Stimulated activated CD4-positive, alpha-beta T cell treated with anti-CD3 and anti-CD28 coated beads, Interleukin-12 subunit alpha, Interleukin-12 subunit beta, amount 100 ng/mL, for 48 hours (primary cell): ENCODE results near the gene SEMA4G.

Experiments used
- DNase-seq, 3 donors: peaks; one replicate each; pipeline ENCODE4 v3.0.0-alpha.2; 2020; ENCODE audit warnings: low read depth in 2 of 3, low spot score in 1 of 3

The SEMA4G gene

DNA sequence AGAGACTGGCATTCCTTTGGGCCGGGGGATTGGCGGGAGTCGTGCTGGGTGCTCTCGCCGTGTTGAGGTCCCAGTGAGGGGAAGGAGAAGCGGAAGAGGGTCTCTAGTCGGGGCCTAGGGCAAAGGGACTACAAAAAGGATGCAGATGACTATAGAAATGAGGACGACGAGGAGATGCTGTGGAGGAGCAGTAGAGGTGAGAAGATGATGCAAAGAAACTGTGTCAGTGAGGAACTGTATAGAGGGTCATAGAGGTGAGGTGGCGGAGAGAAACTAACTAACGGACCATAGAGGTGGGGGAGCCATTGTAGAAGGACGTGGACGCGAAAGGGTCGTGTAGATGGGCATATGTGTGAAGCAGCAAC lies 18.4 kb downstream of the SEMA4G start:
- no peak for DNase-seq

DNA sequence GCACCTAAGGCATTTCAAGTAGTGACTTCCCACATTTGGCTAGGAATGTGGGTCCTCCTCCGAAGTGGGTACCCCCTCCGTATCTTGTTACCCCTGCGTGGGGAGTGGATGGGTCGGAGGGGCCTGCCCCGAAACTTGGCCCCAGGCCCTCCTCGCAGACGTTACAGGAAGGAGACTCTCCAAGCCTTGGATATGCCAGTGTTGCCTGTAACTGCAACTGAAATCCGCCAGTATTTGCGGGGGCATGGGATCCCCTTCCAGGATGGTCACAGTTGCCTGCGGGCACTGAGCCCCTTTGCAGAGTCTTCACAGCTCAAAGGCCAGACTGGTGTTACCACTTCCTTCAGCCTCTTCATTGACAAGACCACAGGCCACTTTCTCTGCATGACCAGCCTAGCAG lies 18.9 kb downstream of the SEMA4G start:
- no peak for DNase-seq

DNA sequence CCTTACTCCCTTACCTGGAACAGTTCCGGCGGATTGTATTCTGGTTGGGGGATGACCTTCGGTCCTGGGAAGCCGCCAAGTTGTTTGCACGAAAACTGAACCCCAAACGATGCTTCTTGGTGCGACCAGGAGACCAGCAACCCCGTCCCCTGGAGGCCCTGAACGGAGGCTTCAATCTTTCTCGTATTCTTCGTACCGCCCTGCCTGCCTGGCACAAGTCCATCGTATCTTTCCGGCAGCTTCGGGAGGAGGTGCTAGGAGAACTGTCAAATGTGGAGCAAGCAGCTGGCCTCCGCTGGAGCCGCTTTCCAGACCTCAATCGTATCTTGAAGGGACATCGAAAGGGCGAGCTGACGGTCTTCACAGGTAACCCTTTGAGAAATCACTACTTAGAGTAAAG lies 19.8 kb downstream of the SEMA4G start:
- no peak for DNase-seq

DNA sequence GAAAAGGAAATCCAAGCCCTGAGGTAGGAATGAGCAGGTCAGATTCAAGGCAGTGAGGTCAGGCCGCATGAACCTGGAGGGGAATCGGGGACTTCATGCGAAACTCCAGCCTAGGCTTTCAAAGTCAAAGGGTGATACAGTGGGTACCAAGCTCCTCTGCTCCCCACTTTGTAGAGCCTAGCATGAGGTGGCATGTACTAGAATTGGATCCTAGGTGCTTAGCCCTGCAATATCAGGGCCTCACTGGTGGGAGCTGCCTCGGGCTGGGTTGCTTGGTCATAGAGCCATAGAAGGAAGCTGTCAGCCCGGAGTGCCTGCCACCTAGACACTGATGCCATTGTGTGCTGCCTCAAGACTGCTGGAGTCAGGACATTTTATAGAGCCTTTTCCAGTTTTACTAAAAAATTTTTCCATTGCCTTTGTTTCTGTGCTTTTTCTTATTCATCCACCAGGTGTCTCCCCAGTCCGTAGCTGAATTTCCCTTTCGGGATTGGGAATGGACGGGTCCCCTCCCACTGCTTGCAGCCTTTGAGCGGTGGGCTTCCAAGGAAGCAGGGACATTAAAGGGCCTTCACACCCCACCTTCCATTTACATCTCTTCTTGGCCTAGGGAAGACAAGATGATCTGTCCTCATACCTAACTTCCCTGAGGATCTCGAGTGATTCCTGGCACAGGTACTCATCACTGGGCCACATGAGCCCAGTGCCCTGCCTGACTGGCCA lies 24.8 kb downstream of the SEMA4G start:
- no peak for DNase-seq

DNA sequence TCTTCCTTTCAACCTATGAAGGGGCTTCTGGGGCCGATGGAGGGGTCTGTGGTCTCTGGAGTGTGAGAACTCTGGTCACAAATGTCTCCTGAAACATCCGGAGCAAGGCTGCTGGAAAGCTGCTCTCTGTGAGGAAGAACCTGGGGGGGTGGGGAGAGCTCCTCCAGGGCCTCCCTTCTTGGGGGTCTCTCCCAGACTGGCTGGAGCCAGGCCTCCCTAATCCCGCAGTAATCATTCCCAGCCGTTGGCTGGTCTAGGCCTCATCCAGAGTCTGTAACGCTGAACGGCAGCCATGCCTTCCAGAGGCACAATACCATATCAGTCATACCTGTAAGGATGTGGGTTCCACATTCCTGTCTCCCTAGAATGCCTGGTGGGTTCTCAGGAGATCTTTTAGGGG lies 25.9 kb downstream of the SEMA4G start:
- no peak for DNase-seq

DNA sequence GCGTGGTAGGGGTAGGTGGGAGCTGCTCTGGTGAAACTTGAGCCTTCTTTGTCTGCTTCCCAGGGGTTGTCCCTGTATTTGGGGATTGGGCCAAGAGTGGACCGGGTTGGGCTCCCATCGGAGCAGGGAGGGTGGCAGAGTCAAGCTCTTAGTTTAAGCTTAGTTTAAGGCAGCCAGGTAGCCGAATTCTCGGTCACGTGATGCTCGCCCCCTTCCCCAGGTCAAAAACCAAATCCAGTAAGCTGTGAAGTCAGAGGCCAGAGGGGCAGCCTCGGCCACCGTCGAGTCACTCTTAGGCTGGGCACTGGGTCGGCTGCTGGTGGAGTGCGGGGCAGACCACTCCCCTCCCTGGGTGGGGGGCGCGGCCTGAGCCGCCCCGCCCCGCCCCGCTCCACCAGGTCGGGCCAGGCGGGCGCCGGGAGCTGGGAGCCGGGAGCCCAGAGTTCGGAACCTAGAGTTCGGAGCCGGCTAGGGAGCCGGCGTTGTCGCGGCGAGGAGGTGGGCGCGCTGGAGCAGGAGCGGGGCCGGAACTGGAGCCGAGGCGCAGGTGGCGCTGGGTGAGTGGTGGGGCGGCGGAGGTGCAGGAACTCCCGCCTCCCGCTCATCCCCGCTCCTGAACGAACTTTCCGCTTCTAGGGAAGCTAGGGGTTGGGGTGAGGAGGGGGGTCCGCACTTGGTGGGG lies 27.5 kb downstream of the SEMA4G start:
- peak in 1 of 3 donors; percentile 28 for DNase-seq

DNA sequence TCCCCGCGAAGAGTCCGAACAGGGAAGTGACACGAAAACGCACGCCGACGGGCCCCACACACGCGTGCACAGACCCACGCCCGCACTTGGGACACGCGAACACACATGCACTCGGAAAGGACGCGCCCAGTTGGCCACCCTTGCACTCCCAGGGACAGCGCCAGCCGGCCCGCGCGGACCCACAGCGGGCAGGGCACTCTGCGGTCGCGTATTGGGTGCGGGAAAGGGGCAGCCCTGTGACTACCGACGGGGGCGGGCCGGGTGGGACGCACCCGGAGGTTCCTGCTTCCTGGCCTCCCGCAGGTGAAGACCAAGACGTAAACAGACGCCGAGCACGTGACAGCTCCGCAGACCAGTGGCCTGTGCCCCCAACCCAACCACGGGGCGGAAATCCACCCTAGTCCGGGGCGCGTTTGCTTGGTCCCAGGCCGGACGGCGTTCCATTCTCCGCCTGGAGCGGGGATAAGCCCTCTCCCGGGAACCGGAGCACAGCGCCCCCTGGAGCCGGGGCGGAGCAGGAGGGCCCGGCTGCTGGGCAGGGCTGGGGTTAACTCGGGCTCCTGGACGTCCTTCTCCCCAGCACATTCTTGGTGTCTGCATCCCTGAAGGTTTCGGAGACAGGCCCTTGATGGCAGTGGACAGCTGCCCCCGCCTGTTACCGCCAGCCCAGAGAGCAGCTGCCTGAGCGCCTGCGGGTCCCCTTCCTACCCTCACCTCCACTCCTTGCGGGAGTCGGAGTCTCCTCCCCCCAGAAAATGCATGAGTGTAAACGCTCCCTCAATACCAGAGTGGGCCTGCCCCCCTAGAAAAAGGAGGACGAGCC lies 28.3 kb downstream of the SEMA4G start:
- peak; percentile 44 to 69 (median 65) for DNase-seq

DNA sequence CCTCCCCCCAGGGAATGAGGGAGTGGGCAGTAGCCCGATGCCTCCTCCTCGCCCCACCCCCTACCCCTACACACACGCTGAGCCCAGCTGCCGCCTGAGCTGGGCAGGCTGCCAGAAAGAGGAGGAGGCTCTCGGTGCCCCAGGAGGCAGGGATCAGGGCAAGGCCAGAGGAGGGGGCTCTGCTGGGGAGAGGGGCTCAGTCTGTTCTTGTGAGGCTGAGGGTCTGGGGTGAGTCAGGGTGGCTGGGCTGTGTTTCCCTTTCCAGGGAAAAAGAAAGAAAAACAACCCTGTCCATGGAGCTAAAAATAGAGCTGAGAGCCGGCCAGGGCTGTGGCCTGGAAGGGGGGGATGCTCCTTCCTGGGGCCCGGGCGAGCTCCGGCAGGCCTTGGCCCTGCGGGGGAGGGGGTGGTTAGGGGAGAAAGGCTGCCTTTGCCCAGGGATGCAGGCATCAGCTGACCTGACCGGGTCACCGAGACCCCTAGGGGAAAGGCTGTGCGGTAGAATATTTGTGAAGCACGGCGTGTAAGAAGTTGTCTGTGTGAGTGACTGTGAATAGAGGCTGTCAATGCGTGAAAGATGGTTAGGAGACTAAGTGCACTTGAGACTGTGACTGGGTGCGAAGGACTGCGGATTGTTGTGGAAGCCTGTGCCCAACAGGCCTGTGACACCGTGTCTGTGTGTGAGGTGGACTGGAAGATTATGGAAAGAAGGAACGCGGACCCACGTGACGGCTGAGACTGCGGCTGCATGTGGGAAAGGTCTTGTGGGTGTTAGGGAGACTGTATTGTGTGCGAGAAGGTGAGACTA lies 29.1 kb downstream of the SEMA4G start:
- peak; percentile 29 to 61 (median 54) for DNase-seq

DNA sequence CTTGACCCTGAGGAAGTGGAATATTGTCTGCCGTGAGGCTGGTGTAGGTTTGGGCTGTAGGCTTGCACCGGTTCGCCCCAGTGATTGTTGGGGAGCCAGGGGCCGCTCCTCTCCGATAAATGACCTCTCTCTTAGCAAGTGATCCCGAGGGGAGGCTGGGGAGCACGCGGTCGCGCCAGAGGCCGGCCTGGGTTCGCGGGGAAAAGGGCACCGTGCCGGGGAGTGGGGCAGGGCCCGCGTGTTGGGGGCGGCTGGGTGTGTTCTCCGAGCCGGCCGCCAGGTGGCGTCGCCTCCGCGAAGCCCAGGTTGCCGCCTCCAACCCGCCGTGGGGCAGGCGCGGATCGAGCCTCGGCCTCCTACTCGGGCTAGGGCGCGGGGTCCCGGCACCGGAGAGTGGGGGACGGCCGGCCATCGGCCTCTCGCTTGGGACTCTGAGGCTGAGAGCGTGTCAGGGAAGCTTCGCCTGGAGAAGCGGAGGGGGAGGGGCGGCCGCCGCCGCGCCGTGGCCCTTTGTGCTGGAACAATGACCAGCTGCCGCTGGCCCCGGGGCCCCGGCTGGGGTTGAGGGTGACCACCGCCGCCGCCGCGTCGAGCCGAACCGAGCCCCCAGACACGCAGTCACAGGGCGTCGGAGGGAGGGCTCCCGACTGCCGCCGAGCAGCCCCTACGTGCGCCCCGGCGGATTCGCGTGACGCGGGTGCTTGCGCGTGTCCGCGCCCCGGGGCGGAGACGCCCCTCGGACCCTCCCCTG lies 29.9 kb downstream of the SEMA4G start:
- DNase-seq, result peak; percentile 56 to 67 (median 63)

DNA sequence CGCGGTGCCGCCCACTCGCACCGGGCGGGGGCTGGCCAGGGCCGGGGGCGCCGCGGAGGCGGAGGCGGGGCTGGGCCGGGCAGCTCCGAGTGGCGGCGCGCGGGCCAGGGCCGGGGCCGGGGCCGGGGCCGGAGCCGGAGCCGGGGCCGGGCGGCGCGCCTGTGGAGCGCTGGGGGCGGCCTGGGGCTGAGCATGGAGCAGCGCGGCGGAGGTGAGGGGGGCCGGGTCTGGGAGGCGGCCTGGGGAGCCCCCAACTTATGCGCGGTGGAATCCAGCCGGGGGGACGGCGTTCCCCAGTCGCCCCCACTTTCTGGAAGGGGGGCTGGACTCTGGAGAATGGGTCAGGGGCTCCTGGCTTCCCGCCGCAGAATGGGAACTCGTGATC lies 30.4 kb downstream of the SEMA4G start, which contains the start of gene LZTS2:
Gene LZTS2, plus strand, starts transcription at position 67 of the 385 bp plus-strand sequence. CDS start 2,731 bp downstream, outside the sequence.
- no peak for DNase-seq

DNA sequence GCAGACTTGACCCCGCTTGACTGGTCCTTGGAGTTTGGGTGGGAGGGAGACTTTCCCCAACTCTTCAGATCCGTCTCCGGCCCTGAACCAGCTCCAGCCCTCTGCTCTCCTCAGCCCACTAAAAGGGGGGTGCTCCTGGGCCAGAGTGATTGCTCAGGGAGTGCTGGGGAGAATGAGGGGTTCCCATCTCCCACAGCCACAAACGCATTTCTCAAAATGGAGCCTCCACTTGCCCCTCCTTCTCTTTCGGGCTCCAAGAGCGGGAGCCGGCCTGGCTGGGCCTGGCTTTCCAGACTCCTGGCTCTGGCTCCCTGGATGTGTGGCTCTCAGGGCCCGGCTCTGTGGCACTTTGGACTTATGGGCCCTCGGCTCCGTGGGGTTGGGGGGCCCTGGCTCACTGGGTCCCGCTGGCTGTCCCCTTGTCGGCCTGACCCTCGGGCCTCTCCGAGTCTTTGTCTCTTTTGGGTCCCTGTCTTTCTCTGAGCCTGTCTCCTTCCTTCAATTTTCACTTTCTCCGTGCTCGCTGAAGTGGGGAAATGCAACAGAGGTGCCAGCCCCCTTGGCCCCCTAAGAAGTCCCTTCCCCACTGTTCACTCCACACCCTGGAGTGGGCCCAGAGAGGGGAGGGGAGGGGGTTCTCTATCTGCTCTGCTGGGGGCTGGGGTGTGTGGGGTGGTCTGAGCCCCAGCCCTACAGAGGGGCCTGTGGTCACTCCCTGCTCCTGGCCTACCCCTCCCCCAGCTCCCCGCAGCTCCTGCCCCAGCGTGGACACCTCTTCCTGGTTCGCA lies 31.0 kb downstream of the SEMA4G start:
- DNase-seq, result no peak

DNA sequence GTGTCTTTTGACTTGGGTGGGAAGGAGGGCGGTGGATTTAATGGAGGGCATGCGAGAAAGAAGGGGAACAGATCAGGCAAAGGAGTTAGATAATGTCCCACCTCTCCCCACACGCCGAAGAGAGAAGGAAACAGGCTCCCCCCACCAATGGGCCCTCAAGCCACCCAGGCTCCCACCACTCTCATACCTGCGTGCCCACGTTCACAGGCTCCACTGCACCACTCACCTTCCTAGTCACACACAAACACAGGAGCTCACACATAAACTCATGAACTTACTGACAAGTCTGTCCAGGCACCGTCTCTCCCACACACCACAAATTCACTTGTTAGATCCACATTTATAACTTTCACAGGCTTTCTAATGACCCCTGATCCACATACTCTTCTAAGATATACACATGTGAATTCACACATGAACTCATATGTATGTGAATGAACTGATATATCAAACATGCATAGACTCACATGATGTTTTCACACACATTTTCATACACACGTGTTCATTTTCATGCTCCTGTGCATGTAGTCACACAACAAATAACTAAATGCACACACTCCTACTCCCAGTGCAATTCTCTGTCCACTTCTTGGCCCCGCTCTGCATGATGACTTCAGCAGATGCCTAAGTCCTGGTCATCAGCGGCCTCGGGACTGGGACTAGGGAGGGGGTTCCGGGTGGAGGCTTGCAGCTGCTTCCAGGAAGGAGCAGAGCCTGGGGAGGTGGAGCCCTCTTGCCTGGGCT lies 31.8 kb downstream of the SEMA4G start:
- DNase-seq, result no peak

DNA sequence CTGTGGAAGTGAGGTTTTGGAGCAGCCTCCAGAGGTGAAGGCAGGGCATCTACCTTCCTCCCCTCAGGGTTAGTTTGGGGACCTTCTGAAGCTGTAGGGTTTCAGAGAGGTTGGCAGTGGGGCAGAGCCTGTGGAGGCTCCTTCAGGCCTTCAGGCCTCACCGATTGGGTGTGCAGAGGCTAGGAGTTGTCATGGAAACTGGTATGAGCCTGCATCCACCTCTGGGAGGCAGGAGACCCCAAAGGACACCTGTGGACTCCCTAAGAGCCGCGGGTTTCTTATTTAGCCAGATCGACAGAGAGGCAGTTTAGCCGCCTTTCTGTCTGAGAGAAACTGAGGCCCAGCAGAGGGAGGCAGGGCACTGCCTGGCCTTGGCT lies 32.3 kb downstream of the SEMA4G start:
- DNase-seq, result no peak

DNA sequence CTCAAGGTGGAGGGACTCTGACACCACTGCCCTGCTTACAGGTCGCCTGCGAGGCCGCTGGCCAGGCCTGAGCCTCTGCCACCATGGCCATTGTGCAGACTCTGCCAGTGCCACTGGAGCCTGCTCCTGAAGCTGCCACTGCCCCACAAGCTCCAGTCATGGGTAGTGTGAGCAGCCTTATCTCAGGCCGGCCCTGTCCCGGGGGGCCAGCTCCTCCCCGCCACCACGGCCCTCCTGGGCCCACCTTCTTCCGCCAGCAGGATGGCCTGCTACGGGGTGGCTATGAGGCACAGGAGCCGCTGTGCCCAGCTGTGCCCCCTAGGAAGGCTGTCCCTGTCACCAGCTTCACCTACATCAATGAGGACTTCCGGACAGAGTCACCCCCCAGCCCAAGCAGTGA lies 33.2 kb downstream of the SEMA4G start:
- no peak for DNase-seq

DNA sequence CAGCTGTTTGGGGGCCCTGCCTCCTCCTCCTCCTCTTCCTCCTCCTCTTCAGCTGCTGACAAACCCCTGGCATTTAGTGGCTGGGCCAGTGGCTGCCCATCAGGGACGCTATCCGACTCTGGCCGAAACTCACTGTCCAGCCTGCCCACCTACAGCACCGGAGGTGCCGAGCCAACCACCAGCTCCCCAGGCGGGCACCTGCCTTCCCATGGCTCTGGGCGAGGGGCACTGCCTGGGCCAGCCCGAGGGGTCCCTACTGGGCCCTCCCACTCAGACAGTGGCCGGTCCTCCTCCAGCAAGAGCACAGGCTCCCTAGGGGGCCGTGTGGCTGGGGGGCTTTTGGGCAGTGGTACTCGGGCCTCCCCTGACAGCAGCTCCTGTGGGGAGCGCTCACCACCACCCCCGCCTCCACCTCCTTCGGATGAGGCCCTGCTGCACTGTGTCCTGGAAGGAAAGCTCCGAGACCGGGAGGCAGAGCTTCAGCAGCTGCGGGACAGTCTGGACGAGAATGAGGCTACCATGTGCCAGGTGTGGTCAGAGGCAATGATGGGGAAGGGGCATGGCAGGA lies 34.4 kb downstream of the SEMA4G start:
- DNase-seq, result no peak

DNA sequence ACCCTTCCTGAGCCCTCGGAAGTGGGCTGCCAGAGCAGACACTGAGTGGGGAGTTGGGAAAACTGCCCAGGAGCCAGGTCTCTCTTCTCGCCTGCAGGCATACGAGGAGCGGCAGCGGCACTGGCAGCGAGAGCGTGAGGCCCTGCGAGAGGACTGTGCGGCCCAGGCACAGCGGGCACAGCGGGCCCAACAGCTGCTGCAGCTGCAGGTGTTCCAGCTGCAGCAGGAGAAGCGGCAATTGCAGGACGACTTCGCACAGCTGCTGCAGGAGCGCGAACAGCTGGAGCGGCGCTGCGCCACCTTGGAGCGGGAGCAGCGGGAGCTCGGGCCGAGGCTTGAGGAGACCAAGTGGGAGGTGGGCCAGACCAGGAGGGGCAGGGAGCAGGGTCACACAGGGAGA lies 36.1 kb downstream of the SEMA4G start:
- DNase-seq, result no peak

DNA sequence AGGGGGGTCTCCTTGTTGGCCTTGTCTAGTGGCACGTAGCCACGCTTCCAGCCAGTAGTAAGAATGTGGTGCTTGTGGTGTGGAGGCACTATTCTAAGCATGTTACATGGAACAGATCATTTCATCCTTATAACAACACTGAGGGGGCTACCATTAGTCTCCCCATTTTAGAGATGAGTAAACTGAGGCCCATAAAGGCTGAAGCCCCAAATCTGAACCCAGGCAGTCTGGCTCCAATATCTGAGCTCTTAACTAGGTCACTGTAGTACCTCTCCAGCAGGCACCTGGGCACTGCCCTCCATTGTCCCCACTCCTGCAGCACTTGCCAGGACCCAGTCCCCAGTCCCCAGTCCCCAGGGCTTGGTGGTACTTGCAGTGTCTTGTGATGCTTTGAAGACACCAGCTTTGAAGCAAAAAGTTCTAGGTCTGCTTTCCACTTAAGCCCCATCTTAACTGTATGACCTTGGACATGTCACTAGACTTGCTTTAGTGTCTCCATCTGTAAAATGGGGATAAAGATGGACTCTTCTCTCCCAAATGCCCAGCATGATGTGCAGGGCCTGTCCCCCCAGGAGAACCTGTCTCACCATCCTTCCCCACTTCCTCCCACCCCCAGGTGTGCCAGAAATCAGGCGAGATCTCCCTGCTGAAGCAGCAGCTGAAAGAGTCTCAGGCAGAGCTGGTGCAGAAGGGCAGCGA lies 36.7 kb downstream of the SEMA4G start:
- no peak for DNase-seq

DNA sequence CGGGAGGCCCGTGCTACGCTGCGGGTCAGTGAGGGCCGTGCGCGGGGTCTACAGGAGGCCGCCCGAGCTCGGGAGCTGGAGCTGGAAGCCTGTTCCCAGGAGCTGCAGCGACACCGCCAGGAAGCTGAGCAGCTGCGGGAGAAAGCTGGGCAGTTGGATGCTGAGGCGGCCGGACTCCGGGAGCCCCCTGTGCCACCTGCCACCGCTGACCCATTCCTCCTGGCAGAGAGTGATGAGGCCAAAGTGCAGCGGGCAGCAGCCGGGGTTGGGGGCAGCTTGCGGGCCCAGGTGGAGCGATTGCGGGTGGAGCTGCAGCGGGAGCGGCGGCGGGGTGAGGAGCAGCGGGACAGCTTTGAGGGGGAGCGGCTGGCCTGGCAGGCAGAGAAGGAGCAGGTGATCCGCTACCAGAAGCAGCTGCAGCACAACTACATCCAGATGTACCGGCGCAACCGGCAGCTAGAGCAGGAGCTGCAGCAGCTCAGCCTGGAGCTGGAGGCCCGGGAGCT lies 37.3 kb downstream of the SEMA4G start:
- DNase-seq, result no peak
